Astrocyte of the hippocampus (primary cell): Measurements from ENCODE around the gene RBFOX1.

Experiments used
- DNase-seq: peaks from one replicate; pipeline ENCODE4 v3.0.0; 2011; ENCODE audit warnings: low read depth, low spot score

The RBFOX1 gene

GRCh38 chr16:7675628-7676027 lies 343.0 kb downstream of the RBFOX1 start:
- DNase-seq = no peak

GRCh38 chr16:7680296-7680695 lies 347.7 kb downstream of the RBFOX1 start:
- no peak for DNase-seq

GRCh38 chr16:7688811-7689210 lies 356.2 kb downstream of the RBFOX1 start:
- DNase-seq = no peak

GRCh38 chr16:7689234-7689633 lies 356.6 kb downstream of the RBFOX1 start:
- DNase-seq = no peak

GRCh38 chr16:7691533-7691932 lies 358.9 kb downstream of the RBFOX1 start:
- DNase-seq = peak; percentile 2

GRCh38 chr16:7703672-7704071 lies 371.0 kb downstream of the RBFOX1 start:
- no peak for DNase-seq

- DNase-seq = no peak
Measured at GRCh38 chr16:7705885-7706284, 373.2 kb downstream of the RBFOX1 start.

- no peak for DNase-seq
Measured at GRCh38 chr16:7709186-7709585, 376.5 kb downstream of the RBFOX1 start.

- DNase-seq = no peak
Measured at GRCh38 chr16:7713244-7713643, 380.6 kb downstream of the RBFOX1 start.

- no peak for DNase-seq
Measured at GRCh38 chr16:7714775-7715174, 382.1 kb downstream of the RBFOX1 start.

GRCh38 chr16:7716660-7717550 lies 384.3 kb downstream of the RBFOX1 start:
- DNase-seq = no peak

GRCh38 chr16:7722761-7723160 lies 390.1 kb downstream of the RBFOX1 start:
- no peak for DNase-seq

- peak; percentile 29 for DNase-seq
Measured at GRCh38 chr16:7731141-7731540, 398.5 kb downstream of the RBFOX1 start.

GRCh38 chr16:7736138-7736665 lies 403.6 kb downstream of the RBFOX1 start:
- no peak for DNase-seq

GRCh38 chr16:7742626-7743025 lies 410.0 kb downstream of the RBFOX1 start:
- DNase-seq = no peak

- DNase-seq = peak; percentile 67
Measured at GRCh38 chr16:7744546-7745264, 412.1 kb downstream of the RBFOX1 start.

- peak; percentile 84 for DNase-seq
Measured at GRCh38 chr16:7745276-7745675, 412.6 kb downstream of the RBFOX1 start.

GRCh38 chr16:7746941-7747340 lies 414.3 kb downstream of the RBFOX1 start:
- peak; percentile 8 for DNase-seq

GRCh38 chr16:7748522-7748921 lies 415.9 kb downstream of the RBFOX1 start:
- DNase-seq = no peak

GRCh38 chr16:7755347-7755882 lies 422.8 kb downstream of the RBFOX1 start:
- DNase-seq = no peak
